ENCODE results near the gene PIAS1.

Gene PIAS1

DNA sequence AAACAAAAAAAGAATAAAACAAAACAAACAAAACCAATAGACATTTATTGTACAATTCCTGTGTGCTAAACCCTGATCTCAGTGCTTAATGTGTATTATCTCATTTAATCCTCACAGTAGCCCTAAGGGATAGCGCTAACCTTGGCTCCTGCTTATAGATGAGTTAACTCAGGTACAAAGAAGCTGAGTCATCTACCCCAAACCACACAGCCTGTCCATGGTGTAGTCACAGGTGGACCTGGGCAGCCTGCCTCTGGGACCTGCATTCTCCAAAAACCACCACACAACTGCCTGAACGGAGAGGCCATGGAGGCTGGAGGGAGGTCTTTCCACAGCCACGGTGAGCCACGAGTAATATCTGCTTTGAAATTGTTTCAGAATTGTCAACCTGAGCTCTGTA, 180.9 kb downstream of the PIAS1 start:
- intact Hi-C loops (cut with DNase I) = no loop called here

DNA sequence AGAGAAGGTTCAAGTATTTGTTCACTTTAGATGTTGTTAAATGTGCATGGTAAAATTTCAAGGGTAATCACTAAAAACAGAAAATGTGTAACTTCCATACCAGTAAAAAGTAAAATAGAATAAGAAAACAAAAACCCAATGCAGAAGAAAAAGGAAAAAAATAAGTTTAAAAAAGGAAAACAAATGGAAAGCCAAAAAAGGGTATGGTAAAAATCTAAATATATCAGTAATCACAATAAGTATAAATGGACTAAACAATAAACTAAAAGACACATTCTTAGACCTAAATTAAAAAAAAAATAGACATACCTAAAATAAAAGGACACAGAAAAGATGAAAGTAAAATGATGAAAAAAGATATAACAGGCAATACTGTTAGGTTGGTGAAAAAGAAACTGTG, 184.9 kb downstream of the PIAS1 start:
- intact Hi-C loops (cut with DNase I) = no loop called here
- DNase-seq = no peak

More for the DNA sequence above, 180.9 kb downstream of the PIAS1 start:
- peak in 1 of 42 donors; percentile 7 for DNase-seq

DNA sequence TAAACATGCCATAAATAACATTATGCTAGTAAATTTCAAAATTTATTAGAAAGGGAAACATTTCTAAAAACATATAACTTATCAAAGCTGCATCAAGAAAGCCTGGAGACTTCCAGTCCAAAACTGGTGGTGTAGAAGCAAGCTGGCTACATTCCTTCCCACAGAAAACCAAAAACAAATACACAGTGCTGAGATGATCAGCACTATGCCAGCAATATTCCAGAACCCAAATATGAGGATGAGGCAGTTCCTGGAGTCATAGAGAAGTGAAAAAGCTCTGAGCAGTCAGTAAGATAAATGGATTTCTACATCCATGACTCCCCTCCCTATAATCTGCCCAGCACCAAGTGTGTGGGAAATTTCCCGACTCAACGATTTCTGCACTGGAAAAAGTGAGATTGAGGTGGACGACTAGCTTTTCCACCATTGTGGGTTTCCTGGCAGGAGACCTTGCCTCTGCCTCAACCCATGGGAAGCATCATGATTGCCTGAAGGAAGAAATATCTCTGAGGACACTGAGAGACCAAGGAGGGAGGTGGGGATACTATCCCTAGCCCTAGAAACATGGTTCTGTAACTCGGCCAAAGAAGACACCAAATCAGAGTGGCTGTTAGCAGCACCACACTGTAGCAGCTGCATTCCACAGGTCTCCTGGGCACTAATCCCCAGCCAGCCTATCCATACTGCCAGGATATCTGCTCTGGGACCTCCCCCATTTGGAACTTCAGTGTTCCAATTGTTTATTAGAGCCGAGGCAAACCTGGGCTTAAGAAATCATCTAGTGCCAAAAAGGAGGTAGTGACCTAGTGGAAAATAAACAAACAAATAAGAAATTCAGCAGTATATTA, 187.2 kb downstream of the PIAS1 start:
- DNase-seq = no peak

More for the DNA sequence above, 187.2 kb downstream of the PIAS1 start:
- intact Hi-C loops (cut with DNase I) = no loop called here

Data from head of caudate nucleus (tissue), 42 donors.